Activated CD8-positive, alpha-beta memory T cell treated with anti-CD3 and anti-CD28 coated beads, Interleukin-2, amount 50 U/mL, for 24 hours (primary cell): Measurements from ENCODE around the gene GPR78.

Experiments used
- DNase-seq: peaks from one replicate; pipeline ENCODE4 v3.0.0-alpha.2; 2020; ENCODE audit errors: extremely low read depth

The GPR78 gene

DNA sequence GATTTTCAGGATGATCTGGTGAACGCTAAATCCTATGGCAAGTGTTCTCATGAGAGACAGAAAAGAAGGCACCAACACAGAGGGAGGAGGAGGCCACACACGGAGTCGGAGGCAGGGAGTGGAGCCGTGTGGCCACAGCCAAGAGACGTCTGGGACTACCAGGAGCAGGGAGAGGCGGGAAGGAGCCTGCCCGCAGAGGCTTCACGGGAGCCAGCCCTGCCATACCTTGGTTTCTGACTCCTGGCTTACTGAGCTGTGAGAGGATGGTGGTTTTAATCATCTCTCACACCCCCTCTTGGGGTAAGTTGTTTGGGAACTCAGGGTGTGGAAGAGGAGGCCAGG, 33.5 kb upstream of the GPR78 start:
- no peak for DNase-seq

- no peak for DNase-seq
Observed at GRCh38 chr4:8547108-8547911, 32.9 kb upstream of the GPR78 start.

DNA sequence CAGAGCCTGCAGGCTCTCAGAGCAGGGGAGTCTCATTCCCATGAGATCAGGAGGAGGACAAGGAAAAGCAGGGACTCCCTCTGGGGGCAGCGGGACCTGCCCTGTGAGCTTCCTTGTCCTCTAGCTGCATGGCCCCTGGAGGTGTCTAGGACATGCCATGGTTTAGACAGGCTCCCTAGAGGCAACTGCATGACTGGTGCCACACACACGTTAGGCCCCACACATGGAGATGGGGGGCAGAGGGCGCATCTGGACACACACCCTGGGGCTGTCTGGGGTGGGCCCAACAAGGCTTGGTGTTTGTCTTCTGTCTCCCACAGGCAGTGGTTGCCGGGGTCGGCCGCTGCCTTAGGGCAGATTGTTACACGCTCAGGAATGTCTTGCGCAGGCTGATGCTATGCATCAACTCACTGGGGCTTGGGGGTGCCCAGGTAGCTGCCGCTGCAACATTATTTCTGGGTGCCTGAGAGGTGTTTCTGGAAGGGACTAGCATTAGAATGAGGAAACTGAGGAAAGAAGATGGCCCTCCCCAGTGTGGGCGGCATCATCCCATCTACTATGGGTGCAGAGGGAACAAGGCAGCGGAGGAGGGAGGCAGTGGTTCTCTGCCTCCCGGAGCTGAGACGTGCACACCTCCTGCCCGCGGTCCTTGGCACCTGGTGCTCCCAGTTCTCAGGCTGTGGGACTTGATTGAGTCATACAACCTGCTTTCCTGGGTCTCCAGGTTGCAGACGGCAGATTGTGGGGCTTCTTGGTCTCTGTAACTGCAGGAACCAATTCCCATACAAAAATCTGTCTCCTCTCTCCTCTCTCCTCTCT, 32.1 kb upstream of the GPR78 start:
- no peak for DNase-seq

DNA sequence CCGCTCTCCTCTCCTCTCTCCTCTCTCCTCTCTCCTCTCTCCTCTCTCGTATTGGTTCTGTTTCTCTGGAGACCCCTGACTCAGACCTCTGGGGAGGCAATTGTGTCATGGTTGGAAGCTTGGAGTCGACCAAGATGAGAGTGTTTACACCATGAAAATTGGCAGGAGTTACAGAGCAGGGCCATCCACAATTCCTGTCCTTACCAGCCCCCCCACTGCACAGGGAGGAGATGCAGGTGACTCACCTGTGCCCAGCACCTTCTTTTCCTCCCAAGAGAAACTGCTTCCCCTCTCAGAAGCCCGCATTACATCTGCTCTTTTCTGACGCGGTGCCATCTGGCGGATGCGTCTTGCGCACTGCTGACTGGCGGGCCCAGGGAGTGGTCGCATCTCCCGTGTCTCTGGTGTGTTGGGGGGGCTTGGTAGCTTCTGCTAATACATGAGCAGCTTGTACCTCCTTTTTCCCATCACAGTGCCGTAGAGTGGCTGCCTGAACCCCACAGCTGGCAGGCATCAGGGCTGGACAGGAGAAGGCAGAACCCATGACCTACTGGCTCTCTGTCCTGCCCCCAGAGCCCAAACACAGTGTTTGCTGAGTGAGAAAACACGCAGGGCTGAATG, 31.4 kb upstream of the GPR78 start:
- DNase-seq, result no peak

GRCh38 chr4:8549352-8549931, 30.8 kb upstream of the GPR78 start:
- no peak for DNase-seq

DNA sequence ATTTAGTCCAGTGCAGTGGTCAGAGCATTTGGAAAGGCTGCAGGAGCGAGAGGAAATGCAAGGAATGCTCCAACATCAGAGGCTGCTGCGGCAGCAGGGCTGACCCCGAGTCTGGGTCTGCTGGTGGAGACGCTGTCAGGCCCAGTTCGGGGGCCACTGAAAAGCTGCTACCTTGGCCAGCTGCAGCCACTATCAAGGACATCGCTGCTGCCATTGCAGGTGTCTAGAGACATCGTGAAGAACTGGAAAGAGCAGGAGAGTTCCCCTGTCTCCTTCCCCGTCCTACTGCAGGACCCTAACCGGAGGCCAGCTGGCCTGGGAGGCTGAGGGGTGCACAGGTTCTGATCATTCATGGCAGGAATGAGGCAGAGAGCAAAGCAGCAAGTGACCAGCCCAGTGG, 29.5 kb upstream of the GPR78 start:
- DNase-seq, result no peak

GRCh38 chr4:8552024-8552423, 28.2 kb upstream of the GPR78 start:
- no peak for DNase-seq

DNA sequence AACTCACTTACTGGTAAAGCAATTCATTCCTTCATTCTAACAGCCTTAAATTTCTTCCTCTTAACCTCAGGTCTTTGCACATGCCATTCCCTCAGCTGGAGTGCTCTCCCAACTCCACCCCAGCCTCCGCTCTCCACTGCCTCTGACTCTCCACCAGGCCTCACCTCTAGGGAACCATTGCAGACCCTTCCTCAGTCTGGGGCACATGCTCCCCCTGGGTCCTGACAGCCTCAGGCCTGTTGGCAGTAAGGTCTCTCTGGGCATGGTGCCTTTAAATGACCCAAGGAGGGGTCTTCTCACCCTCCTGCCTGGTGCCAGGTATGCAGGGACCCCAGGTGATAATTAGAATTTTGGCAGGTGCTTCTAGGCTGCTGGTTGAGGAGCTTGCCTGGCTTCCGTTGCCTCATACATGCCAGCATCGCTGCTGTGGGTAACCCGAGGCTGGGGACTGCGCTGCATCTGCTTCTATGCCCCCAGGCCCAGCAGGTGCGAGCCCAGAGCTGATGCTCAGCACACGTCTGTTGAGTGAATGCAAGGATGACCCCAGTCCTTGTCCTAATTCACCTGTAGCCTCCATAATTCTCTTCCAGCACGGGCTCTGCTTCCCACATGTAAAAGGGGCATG, 27.5 kb upstream of the GPR78 start:
- DNase-seq, result no peak

DNA sequence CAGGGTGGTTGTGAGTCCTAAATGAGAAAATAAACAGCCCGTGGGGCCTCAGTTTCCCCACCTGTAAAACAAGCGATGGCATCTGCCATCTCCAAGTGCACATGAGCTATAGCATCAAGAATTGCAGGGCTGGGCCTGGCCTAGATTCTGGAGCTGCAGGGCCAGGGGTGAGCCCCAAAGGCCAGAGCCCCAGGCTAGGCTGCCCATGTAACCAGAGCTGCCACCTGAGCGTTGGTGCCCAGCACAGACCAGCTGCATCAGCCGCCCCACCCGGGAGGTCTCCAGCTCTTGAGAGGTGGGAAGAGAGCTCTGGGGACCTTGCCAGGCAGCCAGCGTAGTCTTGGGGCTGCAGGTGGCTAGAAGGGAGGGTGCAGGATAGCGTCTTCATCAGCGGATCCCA, 27.0 kb upstream of the GPR78 start:
- no peak for DNase-seq

GRCh38 chr4:8553991-8554405, 26.2 kb upstream of the GPR78 start:
- DNase-seq, result no peak

DNA sequence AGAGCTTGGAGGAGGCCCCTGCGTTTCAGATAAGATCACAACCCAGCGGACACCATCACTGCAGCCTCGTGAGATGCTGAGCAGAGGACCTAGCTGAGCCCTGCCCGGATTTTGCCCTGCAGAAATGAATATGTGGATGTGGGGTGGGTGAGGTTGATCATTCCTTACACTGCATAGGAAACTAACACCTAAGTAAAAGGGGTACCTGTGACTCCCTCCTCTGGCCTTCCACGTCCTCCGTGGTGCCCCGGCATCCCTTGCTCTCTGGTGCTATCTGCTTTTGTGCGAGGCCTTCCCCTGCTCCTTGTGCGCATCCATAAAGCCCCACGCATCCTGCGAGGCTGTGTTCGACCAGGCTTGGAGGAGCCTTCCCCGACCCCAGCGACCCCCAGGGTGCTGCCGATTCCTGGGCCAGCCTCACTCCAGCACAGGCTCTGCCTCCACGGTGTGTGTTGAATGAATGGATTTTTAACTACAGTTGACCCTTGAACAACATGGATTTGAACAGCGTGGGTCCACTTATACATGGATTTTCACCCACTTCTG, 25.6 kb upstream of the GPR78 start:
- DNase-seq, result no peak

- no peak for DNase-seq
Observed at GRCh38 chr4:8555716-8556115, 24.5 kb upstream of the GPR78 start.

DNA sequence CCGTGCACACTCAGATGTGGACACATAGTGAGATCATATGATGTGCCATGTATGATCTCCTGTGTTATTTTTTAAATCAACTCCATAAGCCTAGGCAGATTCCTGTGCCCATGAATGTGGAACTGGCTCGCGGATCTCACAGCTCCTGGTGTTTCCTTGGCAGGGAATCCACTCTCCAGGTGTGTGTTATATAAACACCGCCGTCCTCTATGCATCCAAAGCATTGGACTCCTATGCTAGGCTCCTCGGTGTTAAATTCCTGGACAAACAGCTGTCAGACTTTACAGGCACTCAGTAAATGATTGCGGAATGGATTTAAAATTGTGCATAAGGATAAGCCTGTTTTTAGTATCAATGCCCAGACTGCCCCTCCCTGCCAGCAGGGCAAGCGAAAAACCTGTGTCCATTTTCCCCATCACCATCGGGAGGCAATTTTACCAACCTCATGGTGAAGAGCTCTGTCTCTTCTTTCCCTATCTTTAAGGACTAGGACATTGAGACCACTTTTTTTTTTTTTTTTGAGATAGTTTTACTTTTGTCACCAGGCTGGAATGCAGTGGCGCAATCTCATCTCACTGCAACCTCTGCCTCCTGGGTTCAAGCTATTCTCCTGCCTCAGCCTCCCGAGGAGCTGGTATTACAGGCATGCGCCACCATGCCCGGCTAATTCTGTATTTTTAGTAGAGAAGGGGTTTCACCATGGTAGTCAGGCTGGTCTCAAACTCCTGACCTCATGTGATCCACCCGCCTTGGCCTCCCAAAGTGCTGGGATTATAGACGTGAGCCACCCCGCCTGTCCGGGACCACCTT, 23.6 kb upstream of the GPR78 start:
- DNase-seq, result no peak

GRCh38 chr4:8557151-8558076, 22.8 kb upstream of the GPR78 start:
- no peak for DNase-seq

DNA sequence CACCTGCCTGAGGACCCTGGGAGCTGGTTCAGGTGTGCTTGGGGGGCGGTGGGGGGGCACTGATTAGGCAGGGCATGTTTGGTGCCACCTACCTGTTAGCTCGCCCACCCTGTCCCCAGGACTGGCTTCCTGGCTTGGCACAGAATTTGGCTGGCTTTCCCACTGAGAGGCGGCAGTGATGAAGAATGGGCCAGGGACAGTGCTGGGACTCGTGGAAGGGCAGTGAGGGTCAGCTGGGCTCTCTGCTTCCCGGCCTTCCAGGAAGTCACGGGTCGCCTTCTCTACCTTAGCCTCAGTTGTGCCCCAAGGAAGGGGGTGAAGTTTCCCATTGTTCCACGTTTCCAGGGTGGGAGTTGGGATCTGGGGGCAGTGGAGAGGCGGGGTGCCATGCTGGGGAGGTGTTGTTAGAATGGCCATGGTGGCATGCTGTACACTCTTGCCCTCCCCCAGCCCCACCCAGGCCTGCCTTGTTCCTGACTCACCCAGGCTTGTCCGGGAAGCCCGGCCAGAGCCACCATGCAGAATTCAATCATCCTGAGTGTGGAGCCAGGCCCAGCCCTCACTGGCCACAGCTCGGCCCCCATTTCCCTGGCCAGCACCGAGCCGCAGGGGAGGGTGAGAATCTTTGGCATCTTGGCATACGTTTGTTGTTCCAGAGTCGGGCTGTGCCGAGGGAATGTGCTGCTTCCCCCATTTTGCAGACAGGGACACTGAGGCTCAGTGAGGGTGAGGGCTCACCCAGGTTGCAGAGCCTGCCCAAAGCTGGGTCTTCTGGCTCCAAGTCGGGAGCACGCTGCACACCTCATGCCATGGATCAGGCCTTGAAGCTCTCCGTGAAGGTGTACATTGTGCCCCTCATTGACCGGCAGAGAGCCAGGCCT, 21.9 kb upstream of the GPR78 start:
- no peak for DNase-seq

GRCh38 chr4:8559011-8559410, 21.2 kb upstream of the GPR78 start:
- no peak for DNase-seq

DNA sequence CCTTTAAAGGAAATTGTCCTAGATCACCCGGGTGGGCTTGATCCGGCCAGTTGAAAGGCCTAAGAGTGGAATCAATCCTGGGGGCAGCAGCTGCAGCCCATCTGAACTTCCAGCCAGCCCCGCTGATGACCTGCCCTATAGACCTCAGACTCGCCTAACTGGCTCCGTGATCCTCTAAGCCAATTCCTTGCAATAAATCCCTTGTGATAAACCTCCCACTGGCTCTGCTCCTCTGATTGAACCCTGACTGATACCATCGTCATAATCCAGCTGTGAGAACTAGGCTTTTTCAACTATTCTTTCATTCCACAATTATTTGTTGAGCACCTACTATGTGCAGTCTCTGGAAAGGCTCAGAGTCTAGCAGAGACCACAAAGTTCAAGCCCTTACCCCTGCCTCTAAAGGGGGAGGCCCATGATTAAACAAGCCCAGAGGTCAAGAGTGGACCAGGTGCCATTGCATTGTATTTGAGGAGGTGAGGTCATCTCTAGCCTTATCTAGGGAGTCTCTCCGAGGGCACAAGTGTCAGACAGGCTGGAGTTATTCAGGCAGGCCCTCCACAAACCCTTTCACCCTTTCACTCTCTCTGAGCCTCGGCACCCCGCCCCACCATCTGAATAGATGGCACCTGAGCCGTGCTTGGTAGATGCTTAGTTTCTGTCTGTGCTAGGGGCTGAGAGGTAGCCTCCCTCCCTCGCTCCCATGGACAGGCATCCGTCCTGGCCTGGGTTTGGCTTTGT, 20.5 kb upstream of the GPR78 start:
- DNase-seq, result no peak
